Measurements from ENCODE around the gene CARD11. TPM values are rescaled to one million over a fixed set of nuclear protein-coding genes. Genes with fewer than 3 reads are reported as not detected.

Gene CARD11
- polyA plus RNA-seq, 1 of the 3 experiments (the other 2 are of a cell fraction) = not detected

DNA sequence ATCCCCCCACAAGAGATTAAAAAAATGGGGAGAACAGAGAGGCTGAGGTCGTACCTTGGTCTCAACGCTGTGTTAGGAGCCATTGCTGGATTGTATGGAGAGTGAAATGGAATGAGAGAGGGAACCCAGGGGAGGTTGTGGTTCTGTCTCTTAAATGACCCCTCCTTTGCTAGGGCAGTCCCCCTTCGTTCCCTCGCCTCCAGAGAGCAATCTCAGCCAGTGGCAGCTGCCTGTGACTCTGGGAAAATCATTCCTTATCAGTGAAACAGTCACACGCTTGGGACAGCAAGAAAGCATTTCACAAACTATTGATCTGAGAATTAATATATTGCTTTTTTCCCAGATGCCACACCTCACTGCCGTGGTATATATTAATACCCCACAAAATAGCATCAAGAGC lies 12.0 kb upstream of the CARD11 start (continued):
- TF ChIP-seq, protein P1, sequence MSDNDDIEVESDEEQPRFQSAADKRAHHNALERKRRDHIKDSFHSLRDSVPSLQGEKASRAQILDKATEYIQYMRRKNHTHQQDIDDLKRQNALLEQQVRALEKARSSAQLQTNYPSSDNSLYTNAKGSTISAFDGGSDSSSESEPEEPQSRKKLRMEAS (IDR thresholded peaks at IDR 0.05; ENCODE audit: low read depth) = no peak
- TF ChIP-seq, protein P2, sequence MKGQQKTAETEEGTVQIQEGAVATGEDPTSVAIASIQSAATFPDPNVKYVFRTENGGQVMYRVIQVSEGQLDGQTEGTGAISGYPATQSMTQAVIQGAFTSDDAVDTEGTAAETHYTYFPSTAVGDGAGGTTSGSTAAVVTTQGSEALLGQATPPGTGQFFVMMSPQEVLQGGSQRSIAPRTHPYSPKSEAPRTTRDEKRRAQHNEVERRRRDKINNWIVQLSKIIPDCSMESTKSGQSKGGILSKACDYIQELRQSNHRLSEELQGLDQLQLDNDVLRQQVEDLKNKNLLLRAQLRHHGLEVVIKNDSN (IDR thresholded peaks at IDR 0.05; ENCODE audit: borderline replicate concordance, low read depth) = no peak
- TF ChIP-seq JUND (IDR thresholded peaks at IDR 0.05) (no peak), CHD2 (IDR thresholded peaks at IDR 0.05; ENCODE audit: low read length, partially characterized antibody) (no peak)

DNA sequence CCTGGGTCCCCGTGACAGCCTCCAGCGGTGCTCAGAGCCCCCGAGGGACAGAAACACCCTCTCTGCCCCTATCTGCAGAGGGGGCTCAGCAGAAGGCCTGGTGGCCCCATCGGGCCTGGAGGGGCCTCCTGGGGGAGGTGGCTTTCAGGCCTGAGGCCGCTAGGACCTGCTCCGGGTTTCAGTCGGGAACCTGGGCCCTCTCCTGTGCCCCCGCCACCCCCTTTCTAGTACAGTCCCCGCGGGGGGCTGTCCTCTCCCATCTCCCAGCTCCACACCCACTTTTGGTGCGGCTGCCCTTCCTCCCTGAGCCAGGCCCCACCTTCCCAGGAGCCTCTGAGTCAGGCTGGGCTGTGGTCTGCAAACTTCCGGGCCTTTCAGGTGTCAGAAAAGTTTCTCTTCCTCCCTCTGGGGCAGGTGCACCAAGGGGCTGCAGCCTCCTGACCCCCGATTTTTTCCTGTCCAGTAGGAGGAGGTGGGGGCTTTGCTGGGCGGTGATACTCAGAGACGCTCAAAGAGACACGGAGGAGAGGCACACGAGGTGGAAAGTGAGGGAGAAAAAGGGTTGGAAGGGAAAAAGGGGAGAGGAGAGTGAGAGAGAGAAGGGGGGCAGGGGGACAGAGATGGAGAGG lies 692 bp downstream of the CARD11 start:
- Histone ChIP-seq H3K9me3 (no peaks in the 10 kb centered on the region), H3K27ac (ENCODE audit: low read depth in 2 of 2, low read length in 1 of 2) (no peak overlapping the region), H3K4me1 (ENCODE audit: control insufficient read depth in 1 of 2, insufficient read depth in 2 of 2, low read depth in 1 of 2, low read length in 1 of 2) (no peaks in the 10 kb centered on the region; a peak in 1 of 4 replicates), H4K20me1 (ENCODE audit: insufficient read depth) (no peaks in the 10 kb centered on the region), H3K9me2 (no peaks in the 10 kb centered on the region), H3F3A (replicated peaks; ENCODE audit: insufficient read depth) (no peaks in the 10 kb centered on the region), H3K4me2 (no peak overlapping the region), H3K27me3 (ENCODE audit: insufficient read depth) (no peaks in the 10 kb centered on the region), H3K36me3 (replicated peaks in 1 of 2; ENCODE audit: control insufficient read depth in 1 of 2, insufficient read depth in 2 of 2, low read length in 1 of 2) (no peaks in the 10 kb centered on the region), H3K79me2 (ENCODE audit: insufficient read depth) (no peaks in the 10 kb centered on the region), H3K4me3 (ENCODE audit: low read depth in 2 of 2, low read length in 1 of 2) (no peak overlapping the region), H3K9ac (no peak overlapping the region), H2AFZ (ENCODE audit: low read depth) (no peak overlapping the region)
- no peak for DNase-seq
- WGBS (ENCODE audit: low lambda C conversion rate) = 57% methylated on average over 12 of the region's 17 CpGs
- ChIA-PET POLR2A (no interaction called here), CTCF (interaction anchor here (1.0 to 2.0 kb wide), 2 partner anchors 48 to 121 kb away, joined by 3 to 4 read pairs; no protein-coding TSS in a partner anchor)
- TF ChIP-seq FOSL2 (IDR thresholded peaks at IDR 0.05; ENCODE audit: borderline replicate concordance, low read depth) = no peak
- TF ChIP-seq FOXJ3 (CRISPR knock-in tag; IDR thresholded peaks at IDR 0.05) = no peak
- no peak for TF ChIP-seq POLR2AphosphoS5 (IDR thresholded peaks at IDR 0.05; ENCODE audit: low read depth, low read length)
- no peak for TF ChIP-seq MEF2A (IDR thresholded peaks at IDR 0.05; ENCODE audit: borderline replicate concordance, low read depth)
- no peak for TF ChIP-seq SMC3 (IDR thresholded peaks at IDR 0.05; ENCODE audit: low read depth, low read length)
- no peak for TF ChIP-seq RAD21 (IDR thresholded peaks at IDR 0.05; ENCODE audit: low read length)

DNA sequence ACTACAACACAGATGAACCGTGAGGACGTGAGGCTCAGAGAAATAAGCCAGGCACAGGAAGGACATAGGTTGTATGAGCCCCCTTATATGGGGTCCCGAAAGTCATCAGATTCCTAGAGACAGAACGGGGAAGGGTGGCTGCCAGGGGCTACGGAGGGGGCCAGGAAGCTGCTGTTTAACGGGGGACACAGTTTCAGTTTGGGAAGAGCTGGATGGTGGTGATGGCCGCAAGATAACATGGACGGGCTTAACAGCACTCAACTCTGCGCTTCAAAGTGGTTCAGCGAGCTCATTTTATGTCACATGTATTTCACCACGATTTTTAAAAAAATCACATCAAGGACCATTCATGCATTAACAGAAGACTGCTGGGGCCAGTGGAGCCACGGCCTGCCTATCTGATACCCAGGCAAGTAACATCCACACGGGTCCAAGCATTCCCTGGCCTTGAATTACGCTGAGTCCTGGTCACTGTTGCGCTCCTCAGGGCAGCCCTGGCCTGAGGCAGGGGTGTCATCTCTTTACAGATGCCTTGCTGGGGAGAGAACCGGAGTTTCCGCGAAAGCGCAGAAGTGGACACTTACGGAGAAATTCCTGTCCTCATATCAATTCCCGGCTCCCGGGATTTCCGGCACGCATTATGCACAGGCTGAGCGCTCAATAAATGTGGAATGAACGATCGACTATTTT lies 1.5 kb downstream of the CARD11 start:
- ChIA-PET CTCF (interaction anchor here (1.0 to 3.7 kb wide), 5 partner anchors 11 to 120 kb away, joined by 3 to 9 read pairs (median 4); no protein-coding TSS in a partner anchor), POLR2A (no interaction called here)
- H2AFZ ChIP-seq (ENCODE audit: low read depth) = no peak overlapping the region
- no peak overlapping the region for H3K9ac ChIP-seq
- H3K4me3 ChIP-seq (ENCODE audit: low read depth in 2 of 2, low read length in 1 of 2) = no peak overlapping the region
- no peaks in the 10 kb centered on the region; a peak in 1 of 4 replicates for H3K4me1 ChIP-seq (ENCODE audit: control insufficient read depth in 1 of 2, insufficient read depth in 2 of 2, low read depth in 1 of 2, low read length in 1 of 2)
- no peaks in the 10 kb centered on the region for H3K36me3 ChIP-seq (replicated peaks in 1 of 2; ENCODE audit: control insufficient read depth in 1 of 2, insufficient read depth in 2 of 2, low read length in 1 of 2)
- H3K27me3 ChIP-seq (ENCODE audit: insufficient read depth) = no peaks in the 10 kb centered on the region
- H3K27ac ChIP-seq (ENCODE audit: low read depth in 2 of 2, low read length in 1 of 2) = no peak overlapping the region
- H3K9me3 ChIP-seq = no peaks in the 10 kb centered on the region
- 69% methylated on average over 26 of the region's 27 CpGs for WGBS (ENCODE audit: low lambda C conversion rate)
- no peaks in the 10 kb centered on the region for H4K20me1 ChIP-seq (ENCODE audit: insufficient read depth)
- no peaks in the 10 kb centered on the region for H3F3A ChIP-seq (replicated peaks; ENCODE audit: insufficient read depth)
- H3K4me2 ChIP-seq = no peak overlapping the region
- no peaks in the 10 kb centered on the region for H3K79me2 ChIP-seq (ENCODE audit: insufficient read depth)
- no peaks in the 10 kb centered on the region for H3K9me2 ChIP-seq
- no peak for DNase-seq
- TF ChIP-seq MXI1 (IDR thresholded peaks at IDR 0.05; ENCODE audit: low read depth, low read length) (no peak), RFX5 (IDR thresholded peaks at IDR 0.05; ENCODE audit: low read length) (no peak), FOSL2 (IDR thresholded peaks at IDR 0.05; ENCODE audit: borderline replicate concordance, low read depth) (no peak), MEF2A (IDR thresholded peaks at IDR 0.05; ENCODE audit: borderline replicate concordance, low read depth) (no peak), JUND (IDR thresholded peaks at IDR 0.05) (no peak), ELF1 (IDR thresholded peaks at IDR 0.05) (no peak), YY1 (IDR thresholded peaks at IDR 0.05; ENCODE audit: low read depth) (no peak), FOXM1 (IDR thresholded peaks at IDR 0.05; ENCODE audit: low read depth) (no peak), RXRA (IDR thresholded peaks at IDR 0.05; ENCODE audit: borderline replicate concordance, low read depth) (no peak), GATA2 (CRISPR knock-in tag; IDR thresholded peaks at IDR 0.05) (no peak)
- TF ChIP-seq, protein P3, sequence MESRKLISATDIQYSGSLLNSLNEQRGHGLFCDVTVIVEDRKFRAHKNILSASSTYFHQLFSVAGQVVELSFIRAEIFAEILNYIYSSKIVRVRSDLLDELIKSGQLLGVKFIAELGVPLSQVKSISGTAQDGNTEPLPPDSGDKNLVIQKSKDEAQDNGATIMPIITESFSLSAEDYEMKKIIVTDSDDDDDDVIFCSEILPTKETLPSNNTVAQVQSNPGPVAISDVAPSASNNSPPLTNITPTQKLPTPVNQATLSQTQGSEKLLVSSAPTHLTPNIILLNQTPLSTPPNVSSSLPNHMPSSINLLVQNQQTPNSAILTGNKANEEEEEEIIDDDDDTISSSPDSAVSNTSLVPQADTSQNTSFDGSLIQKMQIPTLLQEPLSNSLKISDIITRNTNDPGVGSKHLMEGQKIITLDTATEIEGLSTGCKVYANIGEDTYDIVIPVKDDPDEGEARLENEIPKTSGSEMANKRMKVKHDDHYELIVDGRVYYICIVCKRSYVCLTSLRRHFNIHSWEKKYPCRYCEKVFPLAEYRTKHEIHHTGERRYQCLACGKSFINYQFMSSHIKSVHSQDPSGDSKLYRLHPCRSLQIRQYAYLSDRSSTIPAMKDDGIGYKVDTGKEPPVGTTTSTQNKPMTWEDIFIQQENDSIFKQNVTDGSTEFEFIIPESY (IDR thresholded peaks at IDR 0.05; ENCODE audit: borderline replicate concordance, low read depth) = no peak
- TF ChIP-seq, protein P4, sequence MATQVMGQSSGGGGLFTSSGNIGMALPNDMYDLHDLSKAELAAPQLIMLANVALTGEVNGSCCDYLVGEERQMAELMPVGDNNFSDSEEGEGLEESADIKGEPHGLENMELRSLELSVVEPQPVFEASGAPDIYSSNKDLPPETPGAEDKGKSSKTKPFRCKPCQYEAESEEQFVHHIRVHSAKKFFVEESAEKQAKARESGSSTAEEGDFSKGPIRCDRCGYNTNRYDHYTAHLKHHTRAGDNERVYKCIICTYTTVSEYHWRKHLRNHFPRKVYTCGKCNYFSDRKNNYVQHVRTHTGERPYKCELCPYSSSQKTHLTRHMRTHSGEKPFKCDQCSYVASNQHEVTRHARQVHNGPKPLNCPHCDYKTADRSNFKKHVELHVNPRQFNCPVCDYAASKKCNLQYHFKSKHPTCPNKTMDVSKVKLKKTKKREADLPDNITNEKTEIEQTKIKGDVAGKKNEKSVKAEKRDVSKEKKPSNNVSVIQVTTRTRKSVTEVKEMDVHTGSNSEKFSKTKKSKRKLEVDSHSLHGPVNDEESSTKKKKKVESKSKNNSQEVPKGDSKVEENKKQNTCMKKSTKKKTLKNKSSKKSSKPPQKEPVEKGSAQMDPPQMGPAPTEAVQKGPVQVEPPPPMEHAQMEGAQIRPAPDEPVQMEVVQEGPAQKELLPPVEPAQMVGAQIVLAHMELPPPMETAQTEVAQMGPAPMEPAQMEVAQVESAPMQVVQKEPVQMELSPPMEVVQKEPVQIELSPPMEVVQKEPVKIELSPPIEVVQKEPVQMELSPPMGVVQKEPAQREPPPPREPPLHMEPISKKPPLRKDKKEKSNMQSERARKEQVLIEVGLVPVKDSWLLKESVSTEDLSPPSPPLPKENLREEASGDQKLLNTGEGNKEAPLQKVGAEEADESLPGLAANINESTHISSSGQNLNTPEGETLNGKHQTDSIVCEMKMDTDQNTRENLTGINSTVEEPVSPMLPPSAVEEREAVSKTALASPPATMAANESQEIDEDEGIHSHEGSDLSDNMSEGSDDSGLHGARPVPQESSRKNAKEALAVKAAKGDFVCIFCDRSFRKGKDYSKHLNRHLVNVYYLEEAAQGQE (IDR thresholded peaks at IDR 0.05; ENCODE audit: low read depth, low read length) = no peak

Measured in SK-N-SH (cell line).